HG02943 (cell line): ENCODE data around the gene EML4.
A peak's percentile ranks its signal among the peaks of the same experiment; 100 is the strongest.
"Not testable (repeated sequence)": the region's sequence is repeated elsewhere in the genome, so short reads cannot be mapped to it uniquely, and the experiment has no call there.

ENCODE experiments used
- ATAC-seq: cut with Tn5 transposase; IDR thresholded peaks from one replicate; pipeline ENCODE4 v1.9.1; 2021; ENCODE audit warnings: mild to moderate bottlenecking, low read depth, moderate library complexity; ENCODE audit not compliant: unreplicated experiment

The EML4 gene

DNA sequence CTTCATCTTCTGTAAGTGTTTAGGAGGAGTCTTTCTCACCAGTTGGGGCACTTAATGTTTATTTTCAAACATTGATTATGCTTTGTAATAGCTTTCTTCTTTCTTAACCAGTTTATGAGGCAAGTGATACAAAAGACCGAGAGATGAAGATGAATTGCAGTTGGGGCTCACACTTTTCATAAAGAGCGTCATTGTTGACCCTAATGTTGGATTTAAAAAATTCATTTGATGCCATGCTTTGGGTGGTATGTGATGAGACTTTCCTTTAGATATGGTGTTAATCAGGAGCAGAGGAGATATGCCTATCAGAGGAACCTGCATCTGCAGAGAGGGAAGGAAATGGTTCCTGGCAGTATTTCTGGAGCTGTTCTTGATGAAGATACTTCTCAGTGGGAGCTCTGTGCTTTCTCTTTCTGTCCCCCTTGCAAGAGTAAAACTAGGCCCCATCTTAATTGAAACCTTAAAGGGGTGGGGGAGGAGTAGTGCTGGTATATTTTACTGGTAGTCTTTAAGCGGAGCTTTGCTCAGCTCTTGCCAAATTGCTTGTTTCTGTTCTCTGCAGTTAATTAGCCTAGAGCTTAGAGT lies 2.3 kb downstream of the EML4 start:
- ATAC-seq: no peak

DNA sequence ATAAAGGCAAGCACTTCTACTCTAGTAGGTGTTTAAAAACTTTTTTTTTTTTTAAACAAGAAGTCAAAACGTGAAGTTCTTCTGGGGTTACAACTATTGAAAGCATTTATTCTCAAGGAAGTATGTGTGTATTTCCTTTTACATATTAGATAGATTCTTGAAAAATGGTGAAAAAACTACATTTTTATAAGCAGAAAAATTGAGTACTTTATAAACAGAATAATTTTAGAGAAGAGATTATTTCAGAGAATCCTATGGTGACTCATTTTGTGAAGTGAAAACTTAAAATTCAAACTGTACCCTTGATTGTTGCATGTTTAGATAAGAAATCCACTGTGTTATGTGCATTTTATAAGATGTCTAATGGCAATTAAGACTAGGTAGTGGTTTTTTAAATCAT lies 2.9 kb downstream of the EML4 start:
- no peak for ATAC-seq

DNA sequence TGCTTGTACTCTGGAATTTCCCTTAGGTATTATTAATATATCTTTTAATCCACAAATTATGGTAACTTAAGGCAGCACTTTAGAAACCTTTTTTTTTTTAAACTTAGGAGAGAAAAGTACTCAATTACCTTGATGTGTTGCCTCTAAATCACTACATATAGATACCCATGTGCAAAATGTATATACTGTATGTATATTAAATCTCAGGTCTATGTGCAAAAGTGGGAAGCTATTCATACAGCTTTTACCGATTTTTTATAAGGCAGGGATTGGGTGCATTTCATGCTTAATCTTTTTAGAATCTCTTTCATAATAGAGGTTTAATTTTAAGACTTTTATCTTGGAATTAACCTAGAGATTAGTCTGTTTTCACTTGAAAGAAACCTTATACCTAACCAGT lies 3.4 kb downstream of the EML4 start:
- ATAC-seq: no peak

DNA sequence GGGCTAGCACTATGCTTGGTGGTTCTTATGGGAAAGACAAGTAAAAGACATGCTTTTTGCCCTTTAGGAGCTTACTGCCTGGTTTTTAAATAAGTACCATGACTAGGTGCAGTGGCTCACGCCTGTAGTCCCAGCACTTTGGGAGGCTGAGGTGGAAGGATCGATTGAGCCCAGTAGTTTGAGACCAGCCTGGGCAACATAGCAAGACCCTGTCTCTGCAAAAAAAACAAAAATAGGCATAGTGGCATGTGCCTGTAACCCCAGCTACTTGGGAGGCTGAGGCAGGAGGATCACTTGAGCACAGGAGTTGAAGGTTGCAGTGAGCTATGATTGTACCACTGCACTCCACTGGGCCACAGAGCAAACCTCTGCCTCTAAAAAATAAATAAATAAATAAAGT lies 4.3 kb downstream of the EML4 start:
- not testable (repeated sequence) for ATAC-seq

DNA sequence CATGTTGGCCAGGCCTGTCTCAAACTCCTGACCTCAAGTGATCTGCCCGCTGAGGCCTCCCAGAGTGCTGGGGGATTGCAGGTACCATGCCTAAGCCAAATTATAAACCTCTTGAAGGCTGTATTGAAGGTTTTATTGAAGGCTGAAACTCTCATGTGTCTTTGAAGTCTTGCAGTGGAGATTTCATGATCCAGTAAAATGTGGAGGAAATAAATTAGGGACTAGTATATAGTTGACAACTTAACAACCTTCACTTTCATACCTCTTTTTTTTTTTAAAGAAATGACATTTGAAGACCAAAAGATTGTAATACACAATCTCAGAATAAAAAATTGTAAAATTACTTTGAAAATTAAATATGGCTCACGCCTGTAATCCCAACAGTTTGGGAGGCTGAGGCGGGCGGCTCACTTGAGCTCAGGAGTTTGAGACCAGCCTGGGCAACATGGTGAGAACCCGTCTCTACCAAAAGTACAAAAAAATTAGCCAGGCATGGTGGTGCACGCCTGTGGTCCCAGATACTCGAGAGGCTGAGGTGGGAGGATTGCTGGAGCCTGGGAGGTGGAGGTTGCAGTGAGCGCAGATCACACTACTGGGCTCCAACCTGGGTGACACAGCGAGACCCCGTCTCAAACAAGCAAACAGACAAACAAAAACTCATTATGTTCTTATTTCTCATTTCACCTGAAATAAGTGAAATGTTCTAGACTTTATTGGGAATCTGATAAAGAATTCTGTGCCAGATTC lies 8.0 kb downstream of the EML4 start:
- ATAC-seq: no peak

DNA sequence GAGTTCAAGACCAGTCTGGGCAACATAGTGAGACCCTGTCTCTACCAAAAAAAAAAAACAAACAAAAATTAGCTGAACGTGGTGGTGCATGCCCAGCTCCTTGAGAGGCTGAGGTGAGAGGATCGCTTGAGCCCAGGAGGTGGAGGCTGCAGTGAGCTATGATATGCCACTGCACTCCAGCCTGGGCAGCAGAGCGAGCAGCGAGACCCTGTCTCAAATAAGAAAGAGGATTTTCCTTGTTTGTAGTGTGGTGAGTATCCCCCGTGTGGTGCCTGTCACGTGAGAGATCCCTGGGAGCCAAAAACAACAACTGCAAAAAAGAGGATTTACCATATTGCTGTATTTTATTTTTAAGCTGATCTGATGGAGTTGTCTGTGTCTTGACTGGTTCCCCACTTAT lies 9.2 kb downstream of the EML4 start:
- no peak for ATAC-seq

DNA sequence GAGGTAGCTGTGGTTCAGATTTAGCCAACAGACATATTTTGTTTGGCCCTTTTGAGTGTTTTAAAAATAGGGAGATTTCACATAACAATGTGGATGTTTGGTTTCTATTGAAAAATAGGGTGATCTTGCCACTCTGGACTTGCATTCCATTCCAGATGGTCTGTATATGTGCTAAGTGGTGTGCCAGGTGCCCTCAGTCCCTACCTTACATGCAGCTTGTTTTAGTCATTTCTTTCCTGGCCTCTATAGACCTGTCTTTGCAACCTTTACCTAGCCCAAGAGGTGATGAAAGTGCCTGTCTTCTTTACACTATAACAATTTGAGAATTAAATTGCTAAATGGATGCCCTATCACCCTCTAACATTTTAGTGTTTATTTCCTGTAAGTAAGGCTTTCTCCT lies 11.1 kb downstream of the EML4 start:
- ATAC-seq: no peak

DNA sequence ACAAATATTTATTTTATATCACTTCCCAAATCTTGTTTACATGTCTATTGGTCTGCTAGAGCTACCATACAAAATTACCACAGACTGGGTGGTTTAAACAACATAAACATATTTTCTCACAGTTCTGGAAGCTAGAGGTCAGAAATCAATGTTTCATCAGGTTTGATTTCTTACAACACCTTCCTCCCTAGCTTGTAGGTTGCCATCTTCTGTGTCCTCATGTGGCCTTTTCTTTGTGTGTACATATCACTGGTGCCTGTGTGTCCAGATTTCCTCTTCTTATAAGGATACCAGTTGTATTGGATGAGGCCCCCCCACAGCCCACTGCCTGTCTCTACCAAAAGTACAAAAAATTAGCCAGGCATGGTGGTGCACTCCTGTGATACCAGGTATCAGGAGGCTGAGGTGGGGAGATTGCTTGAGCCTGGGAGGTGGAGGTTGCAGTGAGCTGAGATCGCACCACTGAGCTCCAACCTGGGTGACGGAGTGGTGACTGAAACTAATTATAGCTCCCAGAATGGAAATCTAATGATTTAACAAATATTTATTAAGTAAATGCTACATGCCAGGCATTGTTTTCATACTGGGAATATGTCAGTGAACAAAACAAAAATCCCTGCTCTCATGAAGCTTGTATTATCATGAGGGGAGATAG lies 13.6 kb downstream of the EML4 start:
- ATAC-seq: no peak

DNA sequence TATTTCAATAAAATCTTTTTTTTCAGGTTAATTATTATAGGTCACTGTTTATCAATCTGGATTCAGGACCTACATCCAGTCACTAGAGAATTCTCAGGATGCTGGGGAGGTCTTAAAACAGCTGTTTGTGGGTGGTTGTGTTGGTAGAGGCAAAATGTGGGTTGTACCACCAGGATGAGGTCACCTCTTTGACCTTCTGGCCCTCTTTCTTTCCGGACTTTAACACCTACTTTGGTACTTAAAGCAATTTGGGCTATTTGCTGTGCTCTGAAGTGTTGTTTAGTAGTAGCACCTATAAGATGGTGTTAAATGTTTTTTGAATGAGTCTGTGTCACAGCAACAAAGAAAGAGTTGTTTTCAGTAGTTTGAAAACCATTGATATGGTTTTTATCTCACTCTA lies 14.6 kb downstream of the EML4 start:
- ATAC-seq: peak; percentile 60

DNA sequence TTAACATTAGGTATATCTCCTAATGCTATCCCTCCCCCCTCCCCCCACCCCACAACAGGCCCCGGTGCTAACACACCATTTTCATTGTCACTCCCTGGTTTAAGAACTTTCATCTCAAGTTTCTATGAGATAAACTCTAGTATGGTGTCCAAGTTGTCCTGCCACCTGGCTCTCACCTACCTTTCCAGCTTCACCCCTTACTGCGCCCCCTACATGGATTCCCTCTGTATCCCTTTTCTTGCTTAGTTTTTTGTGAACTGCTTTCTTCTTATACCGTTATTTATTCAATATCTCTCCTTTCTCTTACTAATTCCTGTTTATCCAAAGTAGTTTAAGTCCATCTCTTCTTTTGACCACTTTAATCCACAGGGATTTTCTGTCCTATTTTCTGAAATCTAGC lies 15.2 kb downstream of the EML4 start:
- ATAC-seq: no peak

DNA sequence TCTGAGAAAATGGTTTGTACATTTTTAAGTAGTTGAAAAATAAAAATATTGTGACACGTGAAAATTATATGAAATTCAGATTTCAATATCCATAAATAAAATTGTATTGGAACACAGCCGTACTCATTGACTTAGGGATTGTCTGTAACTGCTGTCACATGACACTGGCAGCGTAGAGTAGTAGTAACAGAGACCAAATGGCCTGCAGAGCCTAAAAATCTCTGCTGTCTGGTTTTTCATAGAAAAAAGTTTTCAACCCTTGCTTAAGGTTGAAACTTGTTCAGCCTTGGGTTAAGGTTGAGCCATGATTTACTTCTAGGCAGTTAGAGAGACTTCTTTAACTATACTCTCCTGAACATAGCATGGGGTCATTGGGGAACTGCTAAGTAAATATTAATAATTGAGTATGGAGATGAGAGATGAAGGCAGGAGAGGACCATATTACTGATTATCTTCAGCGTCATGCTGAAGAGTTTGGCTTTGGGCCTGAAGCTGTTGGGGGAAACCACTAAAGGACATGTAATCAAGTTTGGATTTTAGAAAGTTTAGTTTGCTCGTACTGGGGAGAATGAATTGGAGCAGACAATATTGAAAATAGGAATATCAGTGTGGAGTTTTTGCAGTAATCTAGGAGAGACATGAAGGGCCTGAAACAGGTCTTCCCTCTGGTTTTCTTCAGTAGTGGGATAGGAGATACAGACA lies 16.2 kb downstream of the EML4 start:
- ATAC-seq: no peak

DNA sequence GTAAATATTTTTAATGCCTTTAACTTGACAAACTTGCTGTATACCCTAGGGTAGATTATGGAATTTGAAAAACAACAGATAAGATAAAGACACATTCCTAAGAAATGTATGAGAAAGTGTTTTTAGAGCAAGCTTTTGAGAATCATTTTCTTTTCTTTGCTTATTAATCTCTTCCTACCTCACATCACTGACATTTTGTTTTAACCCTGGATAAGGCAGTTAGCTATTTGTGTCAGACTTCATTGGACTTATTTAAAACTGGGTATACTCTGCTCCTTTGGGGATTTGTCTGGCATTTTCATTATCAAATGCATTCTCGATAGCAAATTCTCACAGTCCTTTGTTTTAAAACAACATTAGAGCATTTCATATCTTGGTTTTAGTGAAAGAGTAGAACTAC lies 17.2 kb downstream of the EML4 start:
- ATAC-seq: no peak

DNA sequence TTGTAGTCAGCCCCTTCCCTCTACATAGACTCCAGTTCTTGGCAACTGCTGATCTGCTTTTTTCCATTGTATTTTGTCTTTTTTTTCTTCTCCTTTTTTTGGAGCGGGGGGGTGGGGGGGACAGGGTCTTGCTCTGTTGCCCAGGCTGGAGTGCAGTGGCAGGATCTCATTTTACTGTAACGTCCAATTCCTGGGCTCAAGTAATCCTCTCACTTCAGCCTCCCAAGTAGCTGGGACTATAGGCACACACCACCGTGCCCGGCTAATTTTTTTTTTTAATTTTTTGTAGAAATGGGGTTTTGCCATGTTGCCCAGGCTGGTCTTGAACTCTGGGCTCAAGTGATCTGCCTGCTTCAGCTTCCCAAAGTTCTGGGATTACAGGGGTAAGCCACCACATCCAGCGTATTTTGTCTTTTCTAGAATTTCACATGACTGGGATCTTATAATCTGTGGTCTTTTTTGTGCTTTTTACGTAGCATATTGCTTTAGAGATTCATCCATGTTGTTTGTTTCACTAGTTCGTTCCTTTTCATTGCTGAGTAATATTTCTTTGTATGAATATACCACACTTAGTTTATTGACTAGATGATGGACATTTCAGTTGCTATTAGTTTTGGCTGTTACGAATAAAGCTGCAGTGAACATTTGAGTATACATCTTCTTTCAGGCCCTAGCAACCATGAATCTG lies 17.9 kb downstream of the EML4 start:
- ATAC-seq: no peak

DNA sequence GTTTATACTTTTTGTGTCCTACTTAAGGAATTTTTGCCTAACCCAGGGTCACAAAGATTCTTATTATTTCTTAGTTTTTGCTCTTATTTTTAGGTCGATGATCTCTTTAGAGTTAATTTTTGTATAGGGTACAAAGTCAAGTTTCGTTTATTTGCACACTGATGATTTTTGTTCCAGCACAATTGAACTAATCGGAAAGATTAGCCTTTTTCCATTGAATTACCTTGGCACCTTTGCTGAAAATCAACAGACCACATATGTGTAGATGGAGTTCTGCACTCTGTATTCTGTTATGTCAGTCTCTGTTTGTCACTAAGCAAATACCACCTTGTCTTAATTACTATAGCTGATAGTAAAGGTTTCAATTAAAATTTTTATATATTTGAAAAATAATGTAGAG lies 18.7 kb downstream of the EML4 start:
- no peak for ATAC-seq

DNA sequence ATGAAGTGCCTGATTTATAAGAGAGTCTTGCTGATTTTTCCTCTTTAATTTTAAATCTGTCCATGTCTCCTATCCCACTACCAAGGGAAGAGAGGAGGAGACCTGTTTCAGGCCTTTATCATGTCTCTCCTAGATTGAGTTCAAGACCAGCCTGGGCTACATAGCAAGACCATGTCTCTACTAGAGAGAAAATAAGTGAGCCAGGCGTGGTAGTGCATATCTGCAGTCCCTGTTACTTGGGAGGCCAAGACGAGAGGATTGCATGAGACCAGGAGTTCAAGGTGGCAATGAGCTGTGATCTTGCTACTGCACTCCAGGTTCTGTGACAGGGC lies 20.0 kb downstream of the EML4 start:
- no peak for ATAC-seq

DNA sequence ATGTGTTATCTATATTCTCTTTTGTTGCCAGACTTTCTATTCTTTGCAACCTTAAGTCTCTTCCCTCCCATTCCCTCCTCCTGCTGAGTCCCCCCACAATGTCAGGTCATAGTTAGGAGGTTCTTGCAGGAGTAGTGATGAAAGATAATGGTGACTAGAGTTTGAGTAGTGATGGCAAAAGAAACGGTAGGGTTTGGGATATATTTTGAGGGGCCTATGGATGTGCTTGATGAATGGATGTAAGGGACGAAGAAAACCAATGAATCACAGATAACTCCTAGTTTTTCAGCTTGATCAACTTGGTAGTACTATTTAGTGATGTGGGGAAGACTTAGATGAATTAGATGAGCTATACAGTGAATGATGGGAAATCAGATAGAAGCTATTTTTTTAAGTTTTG lies 21.0 kb downstream of the EML4 start:
- no peak for ATAC-seq

DNA sequence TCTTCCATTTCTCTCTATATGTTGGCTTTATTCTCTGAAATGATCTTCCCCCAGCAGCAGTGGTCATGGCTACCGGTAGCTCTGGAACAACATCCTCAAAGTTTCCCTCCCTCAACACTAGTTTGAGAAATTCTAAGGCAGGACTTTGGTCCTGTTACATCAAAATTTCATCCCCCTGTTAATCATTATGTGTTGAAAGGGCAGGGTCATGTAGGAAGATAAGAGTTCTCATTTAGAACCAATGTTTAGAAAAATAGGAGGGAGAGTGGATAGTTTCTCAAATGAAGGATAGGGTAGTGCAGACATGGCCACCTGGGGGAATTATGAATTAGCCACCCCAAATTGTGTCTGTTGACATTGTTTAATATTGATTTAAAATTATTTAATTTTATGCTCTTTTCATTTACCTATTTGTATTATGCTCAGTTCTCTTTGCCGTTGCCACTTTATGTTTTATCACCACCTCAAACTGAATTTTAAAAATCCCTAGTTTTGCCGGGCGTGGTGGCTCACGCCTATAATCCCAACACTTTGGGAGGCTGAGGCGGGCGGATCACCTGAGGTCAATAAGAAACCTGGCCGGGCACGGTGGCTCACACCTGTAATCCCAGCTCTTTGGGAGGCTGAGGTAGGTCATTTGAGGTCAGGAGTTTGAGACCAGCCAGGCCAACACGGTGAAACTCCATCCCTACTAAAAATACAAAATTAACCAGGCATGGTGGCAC lies 22.3 kb downstream of the EML4 start:
- ATAC-seq: no peak

DNA sequence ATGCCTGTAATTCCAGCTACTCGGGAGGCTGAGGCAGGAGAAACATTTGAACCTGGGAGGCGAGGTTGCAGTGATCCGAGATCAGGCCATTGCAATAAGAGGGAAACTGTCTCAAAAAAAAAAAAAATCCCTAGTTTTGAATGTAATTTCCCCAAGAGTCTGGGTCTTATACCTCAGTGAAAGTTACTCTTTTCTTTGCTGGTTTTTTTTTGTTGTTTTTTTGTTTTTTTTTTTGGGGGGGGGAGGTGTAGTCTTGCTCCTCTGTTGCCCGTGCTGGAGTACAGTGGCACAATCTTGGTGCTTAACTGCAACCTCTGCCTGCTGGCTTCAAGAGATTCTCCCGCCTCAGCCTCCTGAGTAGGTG lies 22.8 kb downstream of the EML4 start:
- ATAC-seq: no peak

DNA sequence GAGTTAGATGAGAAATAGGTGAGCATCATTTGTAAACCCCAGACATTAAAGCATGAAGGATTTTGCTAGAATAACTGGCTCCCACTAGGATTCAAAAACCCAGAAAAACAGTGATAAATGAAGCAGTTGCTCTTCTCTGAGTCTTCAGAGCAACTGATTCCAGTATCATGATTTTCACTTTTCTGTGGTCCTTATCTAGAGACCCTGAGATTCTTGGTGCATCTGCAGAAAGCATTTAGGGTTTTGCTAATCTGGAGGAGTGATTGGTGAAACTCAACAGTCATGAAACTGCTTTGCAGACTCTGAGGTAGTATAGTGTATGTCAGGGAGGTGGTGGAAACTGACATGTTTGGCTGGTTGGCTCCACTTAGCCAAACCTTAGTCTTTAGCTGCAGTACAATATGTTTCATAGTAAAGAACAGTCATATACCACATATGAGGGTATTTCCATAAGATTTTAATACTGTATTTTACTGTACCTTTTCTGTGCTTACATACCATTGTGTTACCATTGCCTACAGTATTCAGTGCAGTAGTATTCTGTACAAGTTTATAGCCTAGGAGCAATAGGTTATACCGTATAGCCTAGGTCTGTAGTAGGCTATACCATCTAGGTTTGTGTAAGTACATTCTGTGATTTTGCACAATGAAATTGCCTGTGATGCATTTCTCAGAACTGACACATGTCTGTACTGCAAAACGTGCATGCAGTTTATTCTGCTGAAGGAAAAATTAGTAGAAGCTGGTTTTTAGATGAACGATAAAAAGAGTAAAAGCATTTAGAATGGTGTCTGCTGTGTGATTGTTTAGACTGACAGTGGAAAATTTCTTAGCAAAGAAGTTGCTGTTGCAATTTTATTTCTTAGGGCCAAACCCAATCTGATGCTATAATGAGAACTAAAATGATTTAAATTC lies 23.8 kb downstream of the EML4 start:
- ATAC-seq: no peak
